ENCODE data around the gene MSH3.

Gene MSH3

DNA sequence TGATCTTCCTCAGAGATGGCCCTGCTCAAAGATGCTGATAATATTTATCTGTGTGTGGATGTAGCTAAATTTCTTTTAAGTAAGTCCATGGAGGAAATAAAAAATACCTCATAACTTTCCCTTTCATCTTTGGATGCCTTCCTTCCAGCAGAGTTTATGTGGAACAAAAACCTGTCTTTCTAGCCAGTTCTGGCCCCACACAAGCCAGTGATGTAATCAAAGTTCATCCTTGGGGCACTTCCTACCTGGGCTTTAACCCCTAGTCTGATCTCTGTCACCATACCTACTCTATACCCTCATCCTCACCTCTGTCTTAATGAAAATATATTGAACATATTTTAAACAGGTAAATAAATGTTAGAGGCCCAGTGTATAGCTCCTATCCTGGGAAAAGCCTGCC lies 265.9 kb downstream of the MSH3 start:
- DNase-seq: no peak

DNA sequence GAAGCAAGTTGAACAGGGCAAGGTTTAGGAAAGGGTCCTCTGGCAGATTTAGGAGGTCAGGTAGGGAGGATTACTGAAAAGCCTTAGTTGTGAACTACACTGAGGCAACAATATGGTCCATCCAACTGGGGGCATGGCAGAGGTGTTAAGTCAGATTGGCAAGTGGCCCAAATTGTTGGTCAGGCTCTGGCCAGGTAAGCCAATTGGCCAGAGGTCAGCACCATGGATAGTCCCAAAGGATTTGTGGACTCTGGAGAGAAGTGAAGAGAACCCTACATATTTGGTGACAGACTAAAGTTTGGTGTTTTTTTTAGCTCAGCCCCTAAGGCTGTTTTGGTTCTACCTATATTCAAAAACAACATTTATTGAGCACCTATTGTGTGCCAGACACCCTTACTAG lies 266.6 kb downstream of the MSH3 start:
- DNase-seq: no peak

DNA sequence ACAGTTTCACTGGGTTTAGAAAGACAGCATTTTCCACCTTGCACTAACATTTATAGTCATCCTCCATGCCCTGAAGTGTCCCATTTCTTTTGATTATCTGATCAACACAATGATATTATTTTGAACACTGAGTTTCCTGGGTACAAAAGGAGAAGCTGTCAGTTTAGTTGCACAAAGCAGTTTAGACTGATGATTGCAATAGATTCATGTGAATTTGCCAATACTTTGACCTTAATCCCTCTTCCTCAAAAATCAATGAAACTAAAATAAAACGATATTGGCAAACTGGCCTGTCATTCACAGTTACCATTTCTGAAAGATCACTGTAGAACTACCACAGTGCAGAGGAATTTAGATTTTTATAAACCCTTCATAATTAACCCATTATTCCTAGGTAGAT lies 271.5 kb downstream of the MSH3 start:
- DNase-seq: no peak
